HG02840 (cell line): Measurements from ENCODE around the gene NRDC.

Experiments
- ATAC-seq: cut with Tn5 transposase; IDR thresholded peaks from one replicate; pipeline ENCODE4 v1.9.1; 2021; ENCODE audit warnings: mild to moderate bottlenecking, moderate library complexity, moderate number of reproducible peaks; ENCODE audit not compliant: unreplicated experiment, low FRiP score

The NRDC gene

DNA sequence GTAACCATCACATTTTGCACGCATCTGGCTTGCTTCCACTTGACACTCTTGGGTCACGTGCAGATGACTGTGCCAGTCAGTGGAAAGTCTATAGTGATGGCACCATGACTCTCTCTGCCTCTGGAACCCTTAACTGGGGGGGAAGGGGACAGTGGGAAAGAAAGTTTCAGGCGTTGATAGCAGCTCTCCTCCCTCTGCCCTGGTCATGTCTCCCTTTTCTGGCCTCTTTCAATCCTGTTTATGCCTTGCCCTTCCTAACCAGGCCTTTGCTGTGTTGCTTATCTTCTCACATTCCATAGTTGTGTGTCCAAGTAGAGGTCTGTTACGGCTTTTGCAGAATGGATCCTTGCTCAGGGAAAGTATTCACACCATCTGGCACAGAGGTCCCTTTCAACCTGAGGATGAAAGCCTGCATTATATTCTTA, 93.5 kb downstream of the NRDC start:
- ATAC-seq: no peak

DNA sequence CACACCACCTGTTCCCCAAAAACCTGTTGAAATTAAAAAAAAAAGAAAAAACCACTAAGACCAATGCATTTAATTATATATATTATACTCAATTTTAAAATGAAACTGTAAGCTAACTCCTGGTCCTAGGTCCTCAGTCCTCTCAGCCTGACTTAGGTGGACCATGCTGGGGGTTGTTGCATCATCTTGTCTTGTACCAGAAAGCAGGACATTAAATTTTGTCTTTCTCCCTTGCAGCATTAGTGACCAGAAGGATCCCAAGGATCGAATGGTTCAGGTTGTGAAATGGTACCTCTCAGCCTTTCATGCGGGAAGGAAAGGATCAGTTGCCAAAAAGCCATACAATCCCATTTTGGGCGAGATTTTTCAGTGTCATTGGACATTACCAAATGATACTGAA, 97.6 kb downstream of the NRDC start:
- no peak for ATAC-seq

DNA sequence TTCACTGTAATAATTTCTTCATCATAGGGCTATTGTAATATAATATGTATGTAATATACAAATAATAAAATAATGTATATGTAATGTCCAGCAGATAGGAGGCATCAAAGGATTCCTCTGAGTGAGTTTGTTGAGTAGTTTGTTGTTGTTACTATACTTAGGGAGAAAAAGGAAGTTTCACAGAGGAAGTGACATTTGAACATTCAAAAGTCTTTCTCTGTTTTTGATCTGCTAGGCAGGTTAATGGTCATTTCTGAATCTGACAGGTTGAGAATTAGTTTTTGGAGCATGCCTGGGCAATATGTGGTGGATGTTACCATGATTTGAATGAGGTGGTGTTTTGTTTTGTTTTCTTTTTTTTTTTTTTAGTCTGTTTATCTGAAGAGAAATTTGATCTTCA, 102.1 kb downstream of the NRDC start:
- ATAC-seq: no peak

DNA sequence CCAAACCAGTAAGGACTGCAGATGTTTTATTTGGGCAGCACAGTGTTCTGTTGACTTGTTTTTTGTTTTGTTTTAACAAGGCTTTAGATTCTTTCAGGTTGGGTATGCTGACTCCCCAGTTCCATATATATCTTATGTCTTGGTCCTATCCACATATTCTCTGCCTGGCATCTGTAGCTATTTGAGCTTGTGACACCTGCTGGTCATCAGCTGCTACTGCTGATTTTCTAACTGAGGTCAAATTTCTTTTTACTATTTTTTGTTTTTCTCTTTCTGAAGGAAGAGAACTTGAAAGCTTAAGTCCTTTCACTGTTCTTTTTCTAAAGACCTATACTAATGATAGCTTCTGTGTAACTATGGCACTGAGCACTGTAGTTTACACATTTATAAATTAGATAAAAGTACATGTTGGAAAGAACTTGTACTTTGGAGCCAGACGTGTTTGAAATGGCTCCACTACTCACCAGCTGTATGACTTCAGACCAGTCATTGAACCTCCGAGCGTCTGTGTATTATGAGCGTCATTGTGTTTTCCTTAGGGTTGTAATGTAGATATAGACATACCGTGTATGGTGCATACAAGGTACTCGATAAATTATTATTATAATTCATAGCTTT, 109.4 kb downstream of the NRDC start:
- no peak for ATAC-seq

DNA sequence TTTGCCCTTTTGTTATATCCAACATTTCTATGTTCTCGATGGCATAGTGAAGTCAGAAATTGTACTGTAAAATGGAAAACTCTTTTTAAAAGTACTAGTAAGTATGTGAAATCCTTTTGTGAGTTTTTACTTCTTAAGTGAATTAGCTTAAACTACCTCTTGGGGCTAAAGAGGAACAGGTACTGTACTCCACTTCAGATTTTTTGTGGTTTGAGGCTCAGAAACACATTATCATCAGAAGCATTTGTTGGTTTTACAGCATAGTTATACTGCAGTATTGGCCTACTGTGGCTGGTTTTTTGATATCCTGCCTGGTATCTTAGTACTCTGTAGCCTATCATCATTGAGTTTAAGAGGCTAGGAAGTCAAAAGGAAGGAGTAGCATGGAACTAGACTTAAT, 117.2 kb downstream of the NRDC start:
- ATAC-seq: no peak

DNA sequence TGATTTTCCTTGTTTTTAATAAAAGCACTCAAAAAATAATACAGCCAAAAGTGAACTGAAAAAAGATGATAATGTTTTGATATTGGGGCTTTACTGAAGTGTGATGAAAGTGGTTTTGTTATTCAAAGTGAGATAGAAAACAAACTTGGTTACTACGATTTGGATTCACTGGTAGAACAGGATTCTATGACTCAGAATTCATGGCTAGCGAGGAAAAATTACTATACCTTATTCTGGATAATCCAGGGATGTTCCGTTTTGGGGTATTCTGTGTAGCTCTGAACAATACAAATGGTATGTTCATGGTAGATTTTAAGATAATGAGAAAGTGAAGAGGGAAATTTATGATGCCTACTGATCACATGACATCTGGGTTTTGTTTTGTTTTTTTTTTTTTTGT, 117.7 kb downstream of the NRDC start:
- ATAC-seq: no peak

DNA sequence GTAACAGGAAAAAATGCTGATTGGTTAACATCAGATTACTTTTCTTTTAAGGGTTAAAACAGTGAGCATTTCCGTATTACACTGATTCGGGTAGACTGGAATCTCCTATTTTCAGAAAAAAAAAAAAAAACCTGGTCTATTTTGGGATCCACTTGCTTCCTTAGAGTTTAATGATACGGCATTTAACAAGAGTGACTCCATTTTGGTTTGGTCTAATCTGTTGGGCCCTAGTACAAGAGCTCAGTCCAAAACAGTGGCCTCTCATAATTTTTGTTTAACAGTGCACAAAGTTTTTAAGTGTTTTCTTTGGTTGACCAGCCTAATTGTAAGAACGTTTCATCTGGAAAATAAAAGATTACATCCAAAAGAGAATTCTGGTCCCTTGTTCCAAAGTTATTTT, 120.2 kb downstream of the NRDC start:
- no peak for ATAC-seq

DNA sequence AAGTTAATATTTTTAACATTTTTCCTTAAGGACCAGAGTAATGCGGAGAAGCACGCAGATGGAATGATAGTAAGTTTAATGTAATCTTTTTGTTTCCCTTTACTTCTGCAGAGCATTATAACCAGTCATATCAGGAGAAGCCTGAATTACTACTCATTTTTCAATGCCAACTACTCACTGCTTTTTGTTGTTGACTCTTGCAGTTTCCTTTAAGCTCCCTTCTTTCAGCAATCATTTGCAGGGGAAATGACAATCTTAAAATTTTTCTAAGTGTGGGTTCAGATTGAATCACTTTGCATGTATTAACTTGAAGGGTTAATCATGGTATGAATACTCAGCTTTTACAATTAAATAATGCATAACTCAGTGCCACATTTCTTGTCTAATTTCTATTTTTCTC, 122.2 kb downstream of the NRDC start:
- ATAC-seq: no peak

DNA sequence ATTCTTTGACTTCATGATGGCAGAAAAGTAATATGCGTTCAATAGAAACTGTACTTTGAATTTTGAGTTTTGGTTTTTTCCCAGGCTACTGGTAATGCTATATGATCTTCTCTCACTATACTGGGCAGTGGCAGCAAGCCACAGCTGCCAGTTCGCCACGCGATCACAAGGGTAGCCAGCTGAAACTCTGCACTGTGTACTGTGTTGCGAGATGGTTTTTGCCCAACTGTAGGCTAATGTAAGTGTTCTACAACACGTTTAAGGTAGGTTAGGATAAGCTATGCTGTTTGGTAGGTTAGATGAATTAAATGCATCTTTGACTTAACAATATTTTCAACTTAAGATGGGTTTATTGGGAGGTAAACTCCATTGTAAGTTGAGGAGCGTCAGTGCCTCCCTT, 123.1 kb downstream of the NRDC start:
- no peak for ATAC-seq

DNA sequence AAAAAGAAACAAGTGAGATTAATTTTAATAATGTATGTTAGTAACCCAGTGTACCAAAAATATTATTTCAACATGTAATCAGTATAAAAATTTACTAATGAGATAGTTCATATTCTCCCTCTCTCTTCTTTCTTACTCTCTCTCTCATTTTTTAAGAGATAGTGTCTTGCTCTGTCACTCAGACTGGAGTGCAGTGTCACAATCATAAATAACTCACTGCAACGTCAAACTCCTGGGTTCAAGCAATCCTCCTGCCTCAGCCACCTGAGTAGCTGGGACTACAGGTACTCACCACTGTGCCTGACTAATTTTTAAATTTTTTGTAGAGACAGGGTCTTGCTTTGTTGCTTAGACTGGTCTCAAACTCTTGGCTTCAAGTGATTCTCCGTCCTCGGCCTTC, 123.9 kb downstream of the NRDC start:
- no peak for ATAC-seq

DNA sequence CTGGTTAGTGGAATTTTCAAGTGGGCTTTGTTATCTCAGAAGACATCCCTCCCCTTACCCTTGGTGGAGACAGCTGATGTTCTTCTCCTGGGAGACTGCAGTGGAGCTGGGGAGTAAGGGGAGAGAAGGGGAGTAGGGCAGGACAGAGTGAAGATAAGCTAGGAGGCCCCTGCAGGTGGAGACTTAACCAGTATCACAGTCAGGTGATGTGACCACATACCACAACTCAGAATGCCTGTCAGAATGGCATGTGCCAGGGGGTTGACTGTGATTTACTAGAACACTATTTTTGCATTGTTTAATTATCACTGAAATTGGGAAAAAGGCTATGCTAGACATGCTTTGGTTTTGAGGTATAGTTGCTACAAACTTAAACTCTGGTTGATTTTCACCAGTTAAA, 124.6 kb downstream of the NRDC start:
- no peak for ATAC-seq

DNA sequence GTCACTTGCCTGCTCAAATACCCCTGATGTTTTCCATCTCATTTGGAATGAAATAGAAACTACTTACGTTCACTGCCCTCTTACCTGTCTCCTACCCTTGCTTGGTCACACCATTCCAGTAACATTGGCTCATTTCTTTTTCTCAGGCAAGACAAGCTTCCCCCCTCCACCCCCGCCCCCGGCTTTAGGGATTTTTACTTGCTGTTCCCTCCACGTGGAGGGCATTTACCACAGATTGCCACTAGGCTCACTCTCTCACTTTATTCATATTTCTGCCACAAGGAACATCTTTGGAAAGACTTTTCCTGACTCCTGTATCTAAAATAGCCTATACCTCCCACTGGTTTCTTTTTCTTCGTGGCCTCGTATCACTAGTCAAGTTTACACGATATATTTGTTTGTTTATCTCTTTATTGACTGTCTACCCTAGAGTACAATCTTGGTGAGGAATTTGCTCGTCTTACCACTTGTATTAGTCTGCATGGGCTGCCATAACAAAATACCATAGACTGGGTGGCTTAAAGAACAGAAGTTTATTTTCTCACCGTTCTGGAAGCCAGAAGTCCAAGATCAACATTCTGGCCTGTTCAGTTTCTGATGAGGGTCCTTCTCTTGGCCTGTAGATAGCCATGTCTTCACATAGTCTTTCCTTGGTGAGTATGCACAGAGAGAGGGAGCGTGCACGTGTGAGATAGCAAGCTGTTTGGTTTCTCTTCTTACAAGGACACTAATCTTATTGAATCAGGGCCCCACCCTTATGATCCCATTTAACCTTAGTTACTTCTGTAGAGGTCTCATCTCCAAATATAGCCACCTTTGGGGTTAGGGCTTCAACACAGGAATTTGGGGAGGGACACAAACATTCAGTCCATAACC, 126.2 kb downstream of the NRDC start:
- ATAC-seq: no peak

DNA sequence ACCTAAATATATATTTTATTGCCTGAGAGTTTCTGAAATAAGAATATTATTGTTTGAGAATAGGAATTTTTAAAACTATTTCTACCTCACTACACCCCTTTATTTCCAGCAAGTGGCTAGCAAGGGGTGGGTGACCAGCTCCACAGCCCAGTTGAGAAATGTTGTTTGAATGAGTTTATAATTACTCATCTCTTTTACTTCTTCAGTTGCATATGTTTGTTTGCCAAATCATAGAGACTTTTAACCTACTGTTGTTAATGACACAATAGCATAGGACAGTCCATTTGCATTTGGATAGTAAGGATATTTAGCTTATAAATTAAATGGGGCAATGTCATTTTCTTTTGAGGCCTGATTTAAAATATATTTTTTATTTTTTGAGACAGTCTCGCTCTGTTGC, 127.8 kb downstream of the NRDC start:
- ATAC-seq: no peak

DNA sequence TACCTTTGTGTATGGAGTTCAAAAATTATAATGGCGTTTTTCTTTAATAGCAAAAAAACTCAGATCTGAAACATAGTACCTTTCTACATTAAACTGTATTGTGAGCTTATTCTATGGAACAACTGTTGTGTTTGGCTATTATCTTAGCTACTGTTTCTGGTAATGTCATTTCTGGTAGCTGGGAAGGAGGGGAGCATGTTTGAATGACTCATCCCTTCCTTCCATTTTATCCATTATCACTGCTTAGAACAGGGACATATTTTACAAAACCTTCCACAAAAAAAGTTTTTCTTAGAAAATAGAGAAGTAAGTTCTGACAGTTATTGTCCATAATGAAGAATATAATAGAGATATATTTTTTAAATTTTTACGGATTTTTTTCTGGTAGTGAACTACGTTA, 128.3 kb downstream of the NRDC start:
- ATAC-seq: no peak

DNA sequence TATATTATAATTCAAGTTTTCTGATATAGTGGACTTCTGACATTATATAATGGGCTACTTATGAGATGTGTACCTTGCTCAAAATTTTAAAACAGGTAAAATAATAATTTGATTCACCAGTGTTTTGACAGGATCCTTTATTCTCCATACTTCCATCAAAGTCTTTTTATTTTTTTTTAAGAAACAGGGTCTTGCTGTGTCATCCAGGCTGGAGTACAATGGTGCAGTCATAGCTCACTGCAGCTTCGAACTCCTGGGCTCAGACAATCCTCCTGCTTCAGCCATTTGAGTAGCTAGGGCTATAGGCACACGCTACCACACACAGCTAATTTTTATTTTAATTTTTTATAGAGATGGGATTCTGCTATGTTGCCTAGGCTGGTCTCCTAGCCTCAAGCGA, 129.4 kb downstream of the NRDC start:
- no peak for ATAC-seq

DNA sequence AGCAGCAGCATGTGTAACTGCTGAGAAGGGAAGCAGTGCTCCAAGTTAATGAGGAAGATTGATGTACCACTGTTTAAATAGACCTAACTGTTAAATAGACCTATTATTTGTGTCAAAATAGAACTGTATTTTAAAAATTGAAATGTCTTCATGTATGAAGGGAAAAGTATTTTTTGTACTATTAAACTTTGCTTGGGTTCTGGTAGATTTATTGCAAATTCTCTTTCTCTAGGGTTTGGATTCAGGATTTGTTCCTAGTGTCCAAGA, 133.3 kb downstream of the NRDC start:
- ATAC-seq: no peak

DNA sequence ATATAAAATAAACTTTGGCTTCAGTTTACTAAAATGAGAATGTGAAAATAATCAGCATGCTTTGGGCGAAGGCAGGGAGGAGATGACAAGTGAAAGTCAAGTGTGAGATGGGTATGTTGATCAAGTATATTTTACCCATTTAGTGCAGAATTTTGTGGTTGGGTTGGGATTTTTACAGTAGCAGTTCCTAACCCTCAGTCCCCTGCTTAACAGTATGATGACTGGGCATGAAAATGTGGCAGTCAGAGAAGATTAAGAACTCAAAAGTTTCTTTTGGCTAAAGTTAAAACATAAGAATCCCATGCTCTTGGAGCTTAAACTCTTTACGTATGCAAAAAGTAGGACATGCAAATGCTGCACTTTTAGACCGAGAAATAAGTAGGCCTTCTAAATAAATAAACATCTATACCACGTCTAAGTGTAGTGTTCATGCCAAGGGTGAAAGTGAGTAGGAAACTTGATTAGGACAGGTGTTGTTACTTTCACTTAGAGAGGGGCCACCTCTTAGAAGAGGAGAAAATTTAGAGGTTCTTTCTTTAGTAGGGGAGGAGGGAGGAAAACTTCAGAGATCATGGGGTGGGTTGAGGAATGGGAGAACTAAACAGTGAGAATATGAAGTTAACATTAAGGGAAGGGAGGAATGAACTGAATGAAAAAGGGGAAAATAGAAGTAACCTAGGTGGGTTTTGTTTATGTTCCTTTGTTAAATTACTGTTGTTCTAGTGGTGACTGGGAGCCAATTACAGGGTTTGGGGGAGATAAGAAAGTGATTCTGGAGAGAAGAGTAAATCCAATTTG, 133.8 kb downstream of the NRDC start:
- no peak for ATAC-seq

DNA sequence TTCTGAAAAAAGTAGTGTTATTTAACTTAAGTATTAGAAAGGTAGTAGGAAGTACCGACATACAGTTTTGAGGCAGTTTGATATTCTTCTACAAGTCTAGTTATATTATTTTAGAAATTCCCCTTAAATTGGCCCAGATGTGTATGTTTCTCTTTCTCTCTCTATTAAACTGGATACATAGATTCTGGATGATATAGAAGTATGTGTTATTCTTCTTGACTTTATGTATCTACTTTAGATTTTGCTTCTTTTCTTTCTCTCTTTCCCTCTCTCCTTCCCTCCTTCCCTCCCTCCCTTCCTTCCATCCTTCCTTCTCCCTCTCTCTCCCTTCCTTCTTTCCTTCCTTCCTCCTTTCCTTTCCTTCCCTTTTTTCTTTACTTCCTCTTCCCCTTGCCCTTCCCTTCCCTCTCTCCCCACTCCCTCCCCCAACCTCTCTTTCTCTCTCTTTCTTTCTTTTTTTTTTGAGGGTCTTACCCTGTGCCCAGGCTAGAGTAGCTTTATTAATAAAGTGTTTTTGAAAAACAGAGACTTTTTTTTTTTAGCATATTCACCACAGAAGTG, 137.3 kb downstream of the NRDC start:
- ATAC-seq: no peak

DNA sequence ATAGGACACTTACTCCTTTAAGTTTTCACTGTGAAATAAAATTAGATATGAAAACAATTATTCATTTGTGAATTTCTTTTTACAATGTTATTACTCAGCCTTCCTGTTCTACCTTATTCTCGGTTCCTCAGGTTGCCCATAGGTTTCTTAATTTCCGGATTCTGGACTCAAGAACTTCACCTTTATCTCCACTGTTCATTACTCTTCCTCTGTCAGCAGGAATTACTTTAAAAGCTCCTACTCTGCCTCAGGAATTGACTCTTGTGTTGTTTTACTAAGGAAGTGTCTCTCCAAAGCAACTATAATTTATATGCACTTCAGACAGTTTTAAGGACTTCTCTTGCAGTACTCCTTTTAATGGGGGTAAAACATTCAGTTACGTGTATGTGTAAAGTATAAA, 137.9 kb downstream of the NRDC start:
- no peak for ATAC-seq
